HL-60 (cell line): ENCODE results near the gene RPS4Y1.

Experiments
- DNase-seq, 2 experiments: peaks; one replicate each; pipeline ENCODE4 v3.0.0-alpha.2; 2010 to 2020; ENCODE audit warnings: low read depth in 1 of 2, low spot score in 1 of 2
- H3K27ac ChIP-seq: fragments of 250-450 bp; sonication (Bioruptor Pico); replicated peaks from 2 replicates; pipeline ENCODE4 v1.5.1; 2020; ENCODE audit warnings: mild to moderate bottlenecking, moderate library complexity
- H3K27me3 ChIP-seq: fragments of 250-450 bp; sonication (Bioruptor Pico); 2 replicates; pipeline ENCODE4 v1.5.1; 2021; ENCODE audit warnings: mild to moderate bottlenecking, moderate library complexity; ENCODE audit not compliant: insufficient read depth, poor library complexity, severe bottlenecking
- H3K4me3 ChIP-seq: replicated peaks from 2 replicates; pipeline ENCODE4 v1.5.1; 2011; ENCODE audit warnings: mild to moderate bottlenecking, control low read depth, low read length; ENCODE audit not compliant: insufficient read depth
- CTCF ChIP-seq: IDR thresholded peaks from one replicate; pipeline ENCODE4 v1.5.1; 2011; ENCODE audit warnings: low read length, control low read depth, inconsistent platforms; ENCODE audit not compliant: insufficient read depth
- GABPA ChIP-seq: IDR thresholded peaks from 2 replicates; pipeline ENCODE4 v1.6.1; 2012; ENCODE audit warnings: low read depth
- POLR2AphosphoS5 ChIP-seq: IDR thresholded peaks from 2 replicates; pipeline ENCODE4 v1.6.1; 2012; ENCODE audit warnings: low read depth
- REST ChIP-seq: IDR thresholded peaks from 2 replicates; pipeline ENCODE4 v1.6.1; 2012; ENCODE audit warnings: low read depth; ENCODE audit not compliant: insufficient replicate concordance
- SPI1 ChIP-seq: IDR thresholded peaks from 2 replicates; pipeline ENCODE4 v1.6.1; 2012; ENCODE audit warnings: low read depth, mild to moderate bottlenecking, borderline replicate concordance

RPS4Y1 gene

GRCh38 chrY:2885880-2886279 lies 44.5 kb downstream of the RPS4Y1 start:
- TF ChIP-seq CTCF (no peak), POLR2AphosphoS5 (no peak), GABPA (no peak), REST (no peak), SPI1 (no peak)
- DNase-seq = no peak
- Histone ChIP-seq H3K4me3 (no peak overlapping the region), H3K27me3 (no peaks in the 10 kb centered on the region), H3K27ac (no peak overlapping the region)

GRCh38 chrY:2887386-2887785 lies 46.0 kb downstream of the RPS4Y1 start:
- H3K27ac ChIP-seq = no peak overlapping the region
- TF ChIP-seq POLR2AphosphoS5 = no peak
- no peak for TF ChIP-seq SPI1
- no peak for TF ChIP-seq GABPA
- no peak for TF ChIP-seq CTCF
- TF ChIP-seq REST = no peak
- no peak for DNase-seq

GRCh38 chrY:2887955-2888354 lies 46.6 kb downstream of the RPS4Y1 start:
- Histone ChIP-seq H3K4me3 (no peak overlapping the region), H3K27ac (no peak overlapping the region)
- DNase-seq = no peak

More at GRCh38 chrY:2887386-2887785, 46.0 kb downstream of the RPS4Y1 start:
- Histone ChIP-seq H3K27me3 (no peaks in the 10 kb centered on the region), H3K4me3 (no peak overlapping the region)

More at GRCh38 chrY:2887955-2888354, 46.6 kb downstream of the RPS4Y1 start:
- TF ChIP-seq SPI1 (no peak), CTCF (no peak), REST (no peak), GABPA (no peak), POLR2AphosphoS5 (no peak)
- H3K27me3 ChIP-seq = no peaks in the 10 kb centered on the region
